Peyer's patch (tissue), 4 donors: ENCODE data around the gene ATP6V0A4. TPM values are rescaled to one million over a fixed set of nuclear protein-coding genes. Genes with fewer than 3 reads are reported as not detected.

Source experiments
- DNase-seq, 3 donors: peaks; one replicate each; pipeline ENCODE4 v3.0.0-alpha.2; 2017 to 2019
- H3K27ac ChIP-seq, 4 donors: fragments of 200-600 bp; sonication (generic); one replicate each; pipeline ENCODE4 v1.5.1; 2016 to 2019
- H3K27me3 ChIP-seq, 2 donors: fragments of 200-600 bp; sonication (generic); one replicate each; pipeline ENCODE4 v1.5.1; 2019
- H3K36me3 ChIP-seq, 3 donors: fragments of 200-600 bp; sonication (generic); one replicate each; pipeline ENCODE4 v1.5.1; 2016 to 2019
- H3K4me1 ChIP-seq, 4 donors: fragments of 200-600 bp; sonication (generic); one replicate each; pipeline ENCODE4 v1.5.1; 2016 to 2019
- H3K4me3 ChIP-seq, 4 donors: fragments of 200-600 bp; sonication (generic); 1 replicate in 3 of 4; 2 replicates in 1 of 4; pipeline ENCODE4 v1.5.1; 2016 to 2019; ENCODE audit warnings: mild to moderate bottlenecking in 1 of 4
- H3K9me3 ChIP-seq, 4 donors: fragments of 200-600 bp; sonication (generic); one replicate each; pipeline ENCODE4 v1.5.1; 2016 to 2019; ENCODE audit warnings: mild to moderate bottlenecking in 1 of 4
- CTCF ChIP-seq, 6 experiments: fragments of 450-650 bp in 4 of 6; fragments of 200-600 bp in 2 of 6; sonication (generic) in 1 of 6; IDR thresholded peaks; one replicate each; pipeline ENCODE4 v1.5.1; 2017 to 2019; ENCODE audit warnings: antibody characterized with exemption in 6 of 6, mild to moderate bottlenecking in 3 of 6, moderate library complexity in 1 of 6
- POLR2A ChIP-seq, 2 donors: fragments of 450-650 bp; IDR thresholded peaks; one replicate each; pipeline ENCODE4 v1.5.1; 2017; ENCODE audit warnings: antibody characterized with exemption in 2 of 2, mild to moderate bottlenecking in 2 of 2, moderate library complexity in 2 of 2
- total RNA-seq, 4 donors: library from RNA; depleted of rRNA; stranded (reverse); fragments of >200 nt; gene quantifications; one replicate each; pipeline ENCODE4 v1.1.0, GENCODE V29; 2016

ATP6V0A4 gene
- total RNA-seq, 4 donors from 2014 or later = 0.66 TPM; not detected in 3

GRCh38 chr7:138828302-138828701, 30.3 kb upstream of the ATP6V0A4 start:
- no peaks in the 10 kb centered on the region for H3K9me3 ChIP-seq
- H3K4me3 ChIP-seq = no peak overlapping the region
- no peak overlapping the region for H3K27ac ChIP-seq
- TF ChIP-seq CTCF (IDR thresholded peaks at IDR 0.05) (no peak), POLR2A (IDR thresholded peaks at IDR 0.05) (no peak)
- no peaks in the 10 kb centered on the region for H3K27me3 ChIP-seq
- H3K4me1 ChIP-seq = no peaks in the 10 kb centered on the region
- no peaks in the 10 kb centered on the region for H3K36me3 ChIP-seq
- DNase-seq = no peak

- TF ChIP-seq CTCF (IDR thresholded peaks at IDR 0.05) (no peak), POLR2A (IDR thresholded peaks at IDR 0.05) (no peak)
- DNase-seq = no peak
- Histone ChIP-seq H3K27me3 (no peaks in the 10 kb centered on the region), H3K27ac (no peak overlapping the region), H3K36me3 (no peaks in the 10 kb centered on the region), H3K9me3 (no peaks in the 10 kb centered on the region), H3K4me1 (no peaks in the 10 kb centered on the region), H3K4me3 (no peak overlapping the region)
These were observed 27.2 kb upstream of the ATP6V0A4 start for GRCh38 chr7:138825049-138825721.

GRCh38 chr7:138822867-138823535, 25.0 kb upstream of the ATP6V0A4 start:
- H3K4me3 ChIP-seq = no peak overlapping the region
- DNase-seq = no peak
- H3K27me3 ChIP-seq = no peaks in the 10 kb centered on the region

GRCh38 chr7:138821912-138822311, 23.9 kb upstream of the ATP6V0A4 start:
- H3K4me3 ChIP-seq = no peak overlapping the region
- no peak for DNase-seq
- no peaks in the 10 kb centered on the region for H3K27me3 ChIP-seq
- H3K36me3 ChIP-seq = no peaks in the 10 kb centered on the region
- TF ChIP-seq POLR2A (IDR thresholded peaks at IDR 0.05) (no peak), CTCF (IDR thresholded peaks at IDR 0.05) (no peak)
- H3K9me3 ChIP-seq = no peaks in the 10 kb centered on the region
- no peak overlapping the region for H3K27ac ChIP-seq
- no peaks in the 10 kb centered on the region for H3K4me1 ChIP-seq

More at GRCh38 chr7:138822867-138823535, 25.0 kb upstream of the ATP6V0A4 start:
- Histone ChIP-seq H3K9me3 (no peaks in the 10 kb centered on the region), H3K36me3 (no peaks in the 10 kb centered on the region), H3K4me1 (no peaks in the 10 kb centered on the region), H3K27ac (no peak overlapping the region)
- TF ChIP-seq POLR2A (IDR thresholded peaks at IDR 0.05) (no peak), CTCF (IDR thresholded peaks at IDR 0.05) (no peak)

- H3K36me3 ChIP-seq = no peaks in the 10 kb centered on the region
- no peaks in the 10 kb centered on the region for H3K27me3 ChIP-seq
- H3K4me1 ChIP-seq = no peaks in the 10 kb centered on the region
- no peaks in the 10 kb centered on the region for H3K9me3 ChIP-seq
- no peak overlapping the region for H3K4me3 ChIP-seq
- no peak for DNase-seq
- TF ChIP-seq CTCF (IDR thresholded peaks at IDR 0.05) = no peak
- TF ChIP-seq POLR2A (IDR thresholded peaks at IDR 0.05) = no peak
- no peak overlapping the region for H3K27ac ChIP-seq
These were observed 21.6 kb upstream of the ATP6V0A4 start for GRCh38 chr7:138819625-138820024.
